Prostate gland (tissue), 2 donors: ENCODE measurements around the gene COX10. TPM values are rescaled to one million over a fixed set of nuclear protein-coding genes. Genes with fewer than 3 reads are reported as not detected.

ENCODE experiments used
- DNase-seq: peaks from one replicate; pipeline ENCODE4 v3.0.0-alpha.2; 2019; ENCODE audit warnings: low spot score
- H3K27ac ChIP-seq, 2 donors: fragments of 200-600 bp; sonication (generic); 2 replicates each; pipeline ENCODE4 v1.5.1; 2017 to 2019
- H3K27me3 ChIP-seq: fragments of 200-600 bp; sonication (generic); replicated peaks from 2 replicates; pipeline ENCODE4 v1.5.1; 2019; ENCODE audit not compliant: insufficient read depth
- H3K36me3 ChIP-seq, 2 donors: fragments of 200-600 bp; sonication (generic); 1 replicate in 1 of 2; 2 replicates in 1 of 2; pipeline versions ENCODE4 v1.5.1 to v1.8.1; 2017 to 2019
- H3K4me1 ChIP-seq: fragments of 200-600 bp; sonication (generic); replicated peaks from 2 replicates; pipeline ENCODE4 v1.5.1; 2019
- H3K4me3 ChIP-seq, 2 donors: fragments of 200-600 bp; sonication (generic); 2 replicates each; pipeline ENCODE4 v1.5.1; 2017 to 2019
- H3K9me3 ChIP-seq: fragments of 200-600 bp; sonication (generic); 2 replicates; pipeline ENCODE4 v1.5.1; 2017
- CTCF ChIP-seq, 4 experiments: fragments of 200-600 bp in 2 of 4; fragments of 450-650 bp in 2 of 4; sonication (generic) in 2 of 4; IDR thresholded peaks; 1 replicate in 3 of 4; 2 replicates in 1 of 4; pipeline ENCODE4 v1.5.1; 2016 to 2019; ENCODE audit warnings: antibody characterized with exemption in 4 of 4, mild to moderate bottlenecking in 2 of 4, moderate library complexity in 2 of 4
- POLR2A ChIP-seq: fragments of 450-650 bp; IDR thresholded peaks from one replicate; pipeline ENCODE4 v1.6.1; 2016; ENCODE audit warnings: antibody characterized with exemption, mild to moderate bottlenecking
- POLR2AphosphoS5 ChIP-seq: sonication (generic); formaldehyde crosslinking; IDR thresholded peaks from one replicate; pipeline ENCODE4 v1.6.1; 2017; ENCODE audit warnings: antibody characterized with exemption
- WGBS: methylation state at CpG from one replicate; pipeline ENCODE4 v1.1.5; 2018; 5-methylcytosine and 5-hydroxymethylcytosine counted together
- intact Hi-C: fragments of 100-400 bp; cut with DNase I; formaldehyde crosslinking; loops from one replicate; pipeline ENCODE4 v1.14.2; 2022
- small RNA-seq, 2 donors: library from RNA; depleted of rRNA; stranded (forward); fragments of <200 nt; gene quantifications; one replicate each; pipeline ENCODE3, GENCODE V24; 2016
- total RNA-seq, 2 donors: library from RNA; depleted of rRNA; stranded (reverse); fragments of >200 nt; gene quantifications; one replicate each; pipeline ENCODE4 v1.1.0, GENCODE V29; 2016

Gene COX10
- total RNA-seq, 2 donors from 2014 or later = 16.5 to 35.1 TPM

DNA sequence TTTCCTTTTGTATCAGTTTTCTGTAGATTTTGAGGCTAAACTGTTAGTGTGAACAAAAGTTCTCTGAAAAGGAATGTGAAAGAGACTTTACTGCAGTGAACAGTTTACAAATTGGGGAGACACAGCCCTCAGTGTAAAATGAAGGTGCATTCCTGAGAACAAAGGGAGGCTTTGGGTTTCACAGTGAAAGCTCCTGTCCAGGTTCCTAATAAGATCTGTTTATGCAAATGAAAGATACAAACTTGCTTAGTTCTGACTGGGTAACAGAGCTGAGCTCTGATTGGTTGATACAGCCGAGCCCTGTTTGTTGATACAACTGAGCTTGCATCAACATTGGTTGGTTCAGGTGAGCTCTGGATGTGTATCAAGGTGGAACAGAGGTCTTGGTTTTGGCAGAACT is 175.7 kb downstream of the COX10 start:
- H3K4me1 ChIP-seq = no peaks in the 10 kb centered on the region
- TF ChIP-seq CTCF (IDR thresholded peaks at IDR 0.05) (no peak), POLR2A (no peak), POLR2AphosphoS5 (no peak)
- intact Hi-C loops = no loop called here
- no peak overlapping the region for H3K27ac ChIP-seq
- no peaks in the 10 kb centered on the region for H3K9me3 ChIP-seq
- H3K4me3 ChIP-seq = no peak overlapping the region
- no peaks in the 10 kb centered on the region for H3K27me3 ChIP-seq
- no peak for DNase-seq
- 50% methylated on average over 1 of the region's 1 CpG for WGBS
- H3K36me3 ChIP-seq = no peaks in the 10 kb centered on the region

GRCh38 chr17:14245629-14246028 is 176.3 kb downstream of the COX10 start:
- WGBS = 97% methylated on average over 3 of the region's 3 CpGs
- Histone ChIP-seq H3K27me3 (no peaks in the 10 kb centered on the region), H3K9me3 (no peaks in the 10 kb centered on the region), H3K4me1 (no peaks in the 10 kb centered on the region), H3K27ac (no peak overlapping the region), H3K36me3 (no peaks in the 10 kb centered on the region), H3K4me3 (no peak overlapping the region)
- no peak for DNase-seq
- no peak for TF ChIP-seq POLR2A
- intact Hi-C loops = no loop called here

Small RNAs within 50 kb of the gene (small RNA-seq; reads per million reads assigned to genes)
- 0 reads per million in 2 donors for gene RF00090

Other genes with a start within 250 kb of the COX10 start
- not detected for gene CDRT15, start 167.4 kb downstream of the COX10 start, total RNA-seq
- 1 to 10 TPM; 2.8 to 4.1 TPM for gene HS3ST3B1, start 231.6 kb downstream of the COX10 start, total RNA-seq